ENCODE data around the gene PSEN2.
A peak's percentile ranks its signal among the peaks of the same experiment; 100 is the strongest.

DNA sequence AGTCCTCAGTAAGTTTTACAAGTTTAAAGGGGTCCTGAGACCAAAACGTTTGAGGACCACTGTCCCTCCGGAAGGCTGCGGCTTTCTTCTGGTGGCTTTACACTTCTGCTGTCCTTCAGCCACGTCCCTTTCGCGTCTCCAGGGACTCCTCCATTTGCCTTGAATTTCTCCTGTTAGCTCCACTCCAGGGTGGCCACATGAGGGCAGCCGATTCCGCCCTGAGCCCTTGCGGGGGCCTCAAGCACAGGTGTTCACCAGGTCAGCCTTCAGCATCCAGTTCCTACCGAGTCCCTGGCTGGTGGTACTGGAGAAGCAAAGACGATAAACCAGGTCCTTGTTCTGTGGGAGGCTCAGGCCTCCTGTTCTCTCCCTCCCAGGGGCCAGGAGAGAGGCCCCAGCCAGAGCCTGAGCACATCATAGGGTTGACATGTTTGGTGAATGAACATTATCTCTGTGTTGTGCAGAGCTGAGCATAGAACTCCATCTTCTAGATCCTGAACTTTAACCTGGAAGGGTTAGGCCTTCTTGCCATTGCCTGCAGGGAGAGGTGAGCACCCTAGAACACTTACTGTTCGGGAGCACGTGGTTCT is 42.3 kb downstream of the PSEN2 start:
- TF ChIP-seq, protein P1, sequence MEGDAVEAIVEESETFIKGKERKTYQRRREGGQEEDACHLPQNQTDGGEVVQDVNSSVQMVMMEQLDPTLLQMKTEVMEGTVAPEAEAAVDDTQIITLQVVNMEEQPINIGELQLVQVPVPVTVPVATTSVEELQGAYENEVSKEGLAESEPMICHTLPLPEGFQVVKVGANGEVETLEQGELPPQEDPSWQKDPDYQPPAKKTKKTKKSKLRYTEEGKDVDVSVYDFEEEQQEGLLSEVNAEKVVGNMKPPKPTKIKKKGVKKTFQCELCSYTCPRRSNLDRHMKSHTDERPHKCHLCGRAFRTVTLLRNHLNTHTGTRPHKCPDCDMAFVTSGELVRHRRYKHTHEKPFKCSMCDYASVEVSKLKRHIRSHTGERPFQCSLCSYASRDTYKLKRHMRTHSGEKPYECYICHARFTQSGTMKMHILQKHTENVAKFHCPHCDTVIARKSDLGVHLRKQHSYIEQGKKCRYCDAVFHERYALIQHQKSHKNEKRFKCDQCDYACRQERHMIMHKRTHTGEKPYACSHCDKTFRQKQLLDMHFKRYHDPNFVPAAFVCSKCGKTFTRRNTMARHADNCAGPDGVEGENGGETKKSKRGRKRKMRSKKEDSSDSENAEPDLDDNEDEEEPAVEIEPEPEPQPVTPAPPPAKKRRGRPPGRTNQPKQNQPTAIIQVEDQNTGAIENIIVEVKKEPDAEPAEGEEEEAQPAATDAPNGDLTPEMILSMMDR (IDR thresholded peaks at IDR 0.05; ENCODE audit: extremely low read depth in 1 of 2, insufficient read depth in 1 of 2, low read depth in 1 of 2, low read length in 2 of 2): peak; percentile 23 to 55
- TF ChIP-seq POLR2AphosphoS5 (IDR thresholded peaks at IDR 0.05; ENCODE audit: insufficient read depth, low read depth, low read length) (no peak), POLR2A (IDR thresholded peaks at IDR 0.05; ENCODE audit: low read depth, low read length) (no peak), EZH2 (IDR thresholded peaks at IDR 0.05; ENCODE audit: borderline replicate concordance, low read depth, low read length, severe bottlenecking) (no peak), JUN (IDR thresholded peaks at IDR 0.05; ENCODE audit: borderline replicate concordance, insufficient read depth, insufficient read length, low read depth) (no peak), FOS (IDR thresholded peaks at IDR 0.05; ENCODE audit: borderline replicate concordance, insufficient read depth, low read length) (no peak)
- TF ChIP-seq, protein P2, sequence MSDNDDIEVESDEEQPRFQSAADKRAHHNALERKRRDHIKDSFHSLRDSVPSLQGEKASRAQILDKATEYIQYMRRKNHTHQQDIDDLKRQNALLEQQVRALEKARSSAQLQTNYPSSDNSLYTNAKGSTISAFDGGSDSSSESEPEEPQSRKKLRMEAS (IDR thresholded peaks at IDR 0.05; ENCODE audit: insufficient read depth, insufficient read length): no peak
